ENCODE data around the gene CALHM4.
A peak's percentile ranks its signal among the peaks of the same experiment; 100 is the strongest.

The CALHM4 gene

GRCh38 chr6:116553451-116553850 lies at the start of gene CALHM4:
CALHM4 (plus strand) TSS chr6:116553751; CDS start chr6:116553794, 43 bp downstream.
- Histone ChIP-seq H3K27ac (ENCODE audit: low read depth, low read length) (no peak within 1 kb of the TSS), H3K4me3 (ENCODE audit: low read depth in 1 of 2, low read length in 2 of 2) (no peak within 1 kb of the TSS), H3K27me3 (ENCODE audit: control insufficient read depth in 1 of 2, insufficient read depth in 2 of 2, low read length in 2 of 2) (no peaks in the 10 kb centered on the region), H3K9me3 (ENCODE audit: low read length) (no peaks in the 10 kb centered on the region), H3K9ac (ENCODE audit: low read length) (no peak within 1 kb of the TSS), H3K4me1 (ENCODE audit: insufficient read depth, low read length) (no peaks in the 10 kb centered on the region), H3K36me3 (ENCODE audit: insufficient read depth, low read length) (no peaks in the 10 kb centered on the region)

- no peaks in the 10 kb centered on the region for H3K27me3 ChIP-seq (ENCODE audit: control insufficient read depth in 1 of 2, insufficient read depth in 2 of 2, low read length in 2 of 2)
- H3K9me3 ChIP-seq (ENCODE audit: low read length): no peaks in the 10 kb centered on the region
- no peak overlapping the region for H3K4me3 ChIP-seq (ENCODE audit: low read depth in 1 of 2, low read length in 2 of 2)
- no peaks in the 10 kb centered on the region for H3K4me1 ChIP-seq (ENCODE audit: insufficient read depth, low read length)
- H3K27ac ChIP-seq (ENCODE audit: low read depth, low read length): no peak overlapping the region
- no peaks in the 10 kb centered on the region for H3K36me3 ChIP-seq (ENCODE audit: insufficient read depth, low read length)
- H3K9ac ChIP-seq (ENCODE audit: low read length): no peak overlapping the region
Measured at GRCh38 chr6:116507324-116507723, 46.2 kb upstream of the CALHM4 start.

- Histone ChIP-seq H3K4me3 (ENCODE audit: low read depth in 1 of 2, low read length in 2 of 2) (no peak overlapping the region), H3K36me3 (ENCODE audit: insufficient read depth, low read length) (no peaks in the 10 kb centered on the region), H3K27me3 (ENCODE audit: control insufficient read depth in 1 of 2, insufficient read depth in 2 of 2, low read length in 2 of 2) (no peaks in the 10 kb centered on the region), H3K4me1 (ENCODE audit: insufficient read depth, low read length) (peaks cover 9% of the 10 kb centered on the region), H3K9me3 (ENCODE audit: low read length) (no peaks in the 10 kb centered on the region), H3K27ac (ENCODE audit: low read depth, low read length) (no peak overlapping the region), H3K9ac (ENCODE audit: low read length) (no peak overlapping the region)
Measured at GRCh38 chr6:116508527-116508926, 45.0 kb upstream of the CALHM4 start.

- H3K4me1 ChIP-seq (ENCODE audit: insufficient read depth, low read length): peaks cover 14% of the 10 kb centered on the region
- peak within 1 kb of the TSS; percentile 65 for H3K9ac ChIP-seq (ENCODE audit: low read length)
- peak within 1 kb of the TSS; percentile 22 to 72 for H3K4me3 ChIP-seq (ENCODE audit: low read depth in 1 of 2, low read length in 2 of 2)
- peak within 1 kb of the TSS; percentile 37 for H3K27ac ChIP-seq (ENCODE audit: low read depth, low read length)
- H3K27me3 ChIP-seq (ENCODE audit: control insufficient read depth in 1 of 2, insufficient read depth in 2 of 2, low read length in 2 of 2): no peaks in the 10 kb centered on the region
- H3K9me3 ChIP-seq (ENCODE audit: low read length): no peaks in the 10 kb centered on the region
- no peaks in the 10 kb centered on the region for H3K36me3 ChIP-seq (ENCODE audit: insufficient read depth, low read length)
Measured at GRCh38 chr6:116511424-116512110, 42.0 kb upstream of the CALHM4 start, which contains the start of gene CALHM5. CALHM5 (plus strand) TSS chr6:116511639; CDS start chr6:116511697, 58 bp downstream.

GRCh38 chr6:116512111-116512559 lies 41.4 kb upstream of the CALHM4 start:
- Histone ChIP-seq H3K27ac (ENCODE audit: low read depth, low read length) (peak overlapping the region; percentile 37), H3K9me3 (ENCODE audit: low read length) (no peaks in the 10 kb centered on the region), H3K4me3 (ENCODE audit: low read depth in 1 of 2, low read length in 2 of 2) (peak overlapping the region; percentile 22 to 72), H3K27me3 (ENCODE audit: control insufficient read depth in 1 of 2, insufficient read depth in 2 of 2, low read length in 2 of 2) (no peaks in the 10 kb centered on the region), H3K9ac (ENCODE audit: low read length) (peak overlapping the region; percentile 65), H3K36me3 (ENCODE audit: insufficient read depth, low read length) (no peaks in the 10 kb centered on the region), H3K4me1 (ENCODE audit: insufficient read depth, low read length) (peaks cover 14% of the 10 kb centered on the region)

- H3K27ac ChIP-seq (ENCODE audit: low read depth, low read length): no peak overlapping the region
- no peaks in the 10 kb centered on the region for H3K27me3 ChIP-seq (ENCODE audit: control insufficient read depth in 1 of 2, insufficient read depth in 2 of 2, low read length in 2 of 2)
- peaks cover 14% of the 10 kb centered on the region for H3K4me1 ChIP-seq (ENCODE audit: insufficient read depth, low read length)
- peak overlapping the region; percentile 22 to 72 for H3K4me3 ChIP-seq (ENCODE audit: low read depth in 1 of 2, low read length in 2 of 2)
- no peaks in the 10 kb centered on the region for H3K36me3 ChIP-seq (ENCODE audit: insufficient read depth, low read length)
- no peaks in the 10 kb centered on the region for H3K9me3 ChIP-seq (ENCODE audit: low read length)
- H3K9ac ChIP-seq (ENCODE audit: low read length): no peak overlapping the region
Measured at GRCh38 chr6:116512734-116513133, 40.8 kb upstream of the CALHM4 start.

- Histone ChIP-seq H3K9me3 (ENCODE audit: low read length) (no peaks in the 10 kb centered on the region), H3K4me3 (ENCODE audit: low read depth in 1 of 2, low read length in 2 of 2) (peak overlapping the region in 1 of 2 donors; percentile 18), H3K27ac (ENCODE audit: low read depth, low read length) (no peak overlapping the region), H3K4me1 (ENCODE audit: insufficient read depth, low read length) (peaks cover 14% of the 10 kb centered on the region), H3K27me3 (ENCODE audit: control insufficient read depth in 1 of 2, insufficient read depth in 2 of 2, low read length in 2 of 2) (no peaks in the 10 kb centered on the region), H3K9ac (ENCODE audit: low read length) (no peak overlapping the region), H3K36me3 (ENCODE audit: insufficient read depth, low read length) (no peaks in the 10 kb centered on the region)
Measured at GRCh38 chr6:116513224-116513875, 40.2 kb upstream of the CALHM4 start.

GRCh38 chr6:116514111-116514510 lies 39.4 kb upstream of the CALHM4 start:
- Histone ChIP-seq H3K27me3 (ENCODE audit: control insufficient read depth in 1 of 2, insufficient read depth in 2 of 2, low read length in 2 of 2) (no peaks in the 10 kb centered on the region), H3K9ac (ENCODE audit: low read length) (no peak overlapping the region), H3K9me3 (ENCODE audit: low read length) (no peaks in the 10 kb centered on the region), H3K27ac (ENCODE audit: low read depth, low read length) (no peak overlapping the region), H3K4me1 (ENCODE audit: insufficient read depth, low read length) (peaks cover 14% of the 10 kb centered on the region), H3K36me3 (ENCODE audit: insufficient read depth, low read length) (no peaks in the 10 kb centered on the region), H3K4me3 (ENCODE audit: low read depth in 1 of 2, low read length in 2 of 2) (no peak overlapping the region)

GRCh38 chr6:116515141-116515540 lies 38.4 kb upstream of the CALHM4 start:
- Histone ChIP-seq H3K27ac (ENCODE audit: low read depth, low read length) (no peak overlapping the region), H3K9me3 (ENCODE audit: low read length) (no peaks in the 10 kb centered on the region), H3K9ac (ENCODE audit: low read length) (no peak overlapping the region), H3K27me3 (ENCODE audit: control insufficient read depth in 1 of 2, insufficient read depth in 2 of 2, low read length in 2 of 2) (no peaks in the 10 kb centered on the region), H3K4me1 (ENCODE audit: insufficient read depth, low read length) (peaks cover 14% of the 10 kb centered on the region), H3K4me3 (ENCODE audit: low read depth in 1 of 2, low read length in 2 of 2) (no peak overlapping the region), H3K36me3 (ENCODE audit: insufficient read depth, low read length) (no peaks in the 10 kb centered on the region)

GRCh38 chr6:116518621-116519368 lies 34.8 kb upstream of the CALHM4 start:
- H3K27ac ChIP-seq (ENCODE audit: low read depth, low read length): no peak overlapping the region
- no peak overlapping the region for H3K9ac ChIP-seq (ENCODE audit: low read length)

GRCh38 chr6:116522896-116523295 lies 30.7 kb upstream of the CALHM4 start:
- Histone ChIP-seq H3K9me3 (ENCODE audit: low read length) (no peaks in the 10 kb centered on the region), H3K27ac (ENCODE audit: low read depth, low read length) (no peak overlapping the region), H3K27me3 (ENCODE audit: control insufficient read depth in 1 of 2, insufficient read depth in 2 of 2, low read length in 2 of 2) (no peaks in the 10 kb centered on the region), H3K9ac (ENCODE audit: low read length) (no peak overlapping the region), H3K36me3 (ENCODE audit: insufficient read depth, low read length) (no peaks in the 10 kb centered on the region), H3K4me3 (ENCODE audit: low read depth in 1 of 2, low read length in 2 of 2) (no peak overlapping the region), H3K4me1 (ENCODE audit: insufficient read depth, low read length) (no peaks in the 10 kb centered on the region)

More at GRCh38 chr6:116518621-116519368, 34.8 kb upstream of the CALHM4 start:
- H3K27me3 ChIP-seq (ENCODE audit: control insufficient read depth in 1 of 2, insufficient read depth in 2 of 2, low read length in 2 of 2): no peaks in the 10 kb centered on the region
- no peak overlapping the region for H3K4me3 ChIP-seq (ENCODE audit: low read depth in 1 of 2, low read length in 2 of 2)
- peaks cover 3% of the 10 kb centered on the region for H3K4me1 ChIP-seq (ENCODE audit: insufficient read depth, low read length)
- no peaks in the 10 kb centered on the region for H3K36me3 ChIP-seq (ENCODE audit: insufficient read depth, low read length)
- no peaks in the 10 kb centered on the region for H3K9me3 ChIP-seq (ENCODE audit: low read length)
